Thyroid gland (tissue), 4 donors: ENCODE results near the gene UBAC1.

ENCODE experiments used
- POLR2A ChIP-seq, 2 donors: fragments of 450-650 bp; IDR thresholded peaks; one replicate each; pipeline ENCODE4 v1.6.1; 2017; ENCODE audit warnings: antibody characterized with exemption in 2 of 2, mild to moderate bottlenecking in 2 of 2, moderate library complexity in 1 of 2
- TF ChIP-seq, protein P1 (sequence below), 6 experiments: fragments of 200-600 bp in 3 of 6; fragments of 450-650 bp in 3 of 6; sonication (generic) in 3 of 6; IDR thresholded peaks; one replicate each; pipeline ENCODE4 v1.5.1; 2016 to 2019; ENCODE audit warnings: antibody characterized with exemption in 6 of 6, mild to moderate bottlenecking in 2 of 6, inconsistent platforms in 1 of 6, moderate library complexity in 1 of 6

DNA sequence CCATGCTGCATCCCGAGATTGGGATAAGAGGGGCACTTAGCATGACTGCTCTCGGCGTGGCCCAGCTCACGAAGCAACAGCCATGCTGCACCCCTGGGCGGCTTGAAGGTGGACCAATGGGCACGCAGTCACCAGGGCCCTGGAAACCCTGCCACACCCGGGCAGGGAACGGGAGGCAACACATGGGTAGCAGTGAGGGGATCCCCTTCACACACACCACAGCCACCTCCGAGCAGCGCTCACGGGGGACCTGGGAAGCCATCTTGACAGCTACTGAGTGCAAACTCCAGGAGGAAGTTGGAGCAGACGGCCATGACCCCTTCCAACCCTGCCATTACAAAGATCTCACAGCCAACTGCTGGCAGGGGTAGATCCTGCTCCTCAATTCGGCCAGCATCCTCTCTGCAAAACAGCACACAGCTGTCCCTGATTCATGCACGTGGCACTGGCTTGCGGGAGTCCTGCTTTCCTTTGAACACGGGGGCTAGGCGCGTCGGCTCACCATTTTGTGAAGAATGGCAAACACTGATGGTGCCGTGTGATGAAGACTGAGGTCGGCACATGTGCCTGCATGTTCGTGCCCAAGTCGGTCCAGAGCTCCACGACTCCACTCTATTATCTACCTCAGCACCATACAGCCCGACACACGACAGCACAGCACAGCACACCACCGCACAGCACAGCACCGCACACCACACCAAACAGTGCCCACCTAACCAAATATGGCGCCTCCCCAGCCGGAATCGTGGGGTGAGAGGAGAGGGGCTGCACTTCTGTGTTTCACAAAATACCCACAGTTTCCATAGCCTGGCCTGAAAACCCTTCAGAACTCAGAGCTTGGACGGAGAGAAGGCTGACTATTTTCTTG is 5.0 kb downstream of the UBAC1 start:
- TF ChIP-seq, protein P1, sequence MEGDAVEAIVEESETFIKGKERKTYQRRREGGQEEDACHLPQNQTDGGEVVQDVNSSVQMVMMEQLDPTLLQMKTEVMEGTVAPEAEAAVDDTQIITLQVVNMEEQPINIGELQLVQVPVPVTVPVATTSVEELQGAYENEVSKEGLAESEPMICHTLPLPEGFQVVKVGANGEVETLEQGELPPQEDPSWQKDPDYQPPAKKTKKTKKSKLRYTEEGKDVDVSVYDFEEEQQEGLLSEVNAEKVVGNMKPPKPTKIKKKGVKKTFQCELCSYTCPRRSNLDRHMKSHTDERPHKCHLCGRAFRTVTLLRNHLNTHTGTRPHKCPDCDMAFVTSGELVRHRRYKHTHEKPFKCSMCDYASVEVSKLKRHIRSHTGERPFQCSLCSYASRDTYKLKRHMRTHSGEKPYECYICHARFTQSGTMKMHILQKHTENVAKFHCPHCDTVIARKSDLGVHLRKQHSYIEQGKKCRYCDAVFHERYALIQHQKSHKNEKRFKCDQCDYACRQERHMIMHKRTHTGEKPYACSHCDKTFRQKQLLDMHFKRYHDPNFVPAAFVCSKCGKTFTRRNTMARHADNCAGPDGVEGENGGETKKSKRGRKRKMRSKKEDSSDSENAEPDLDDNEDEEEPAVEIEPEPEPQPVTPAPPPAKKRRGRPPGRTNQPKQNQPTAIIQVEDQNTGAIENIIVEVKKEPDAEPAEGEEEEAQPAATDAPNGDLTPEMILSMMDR (IDR thresholded peaks at IDR 0.05) = no peak
- no peak for TF ChIP-seq POLR2A (IDR thresholded peaks at IDR 0.05)
